PC-9 (cell line): ENCODE measurements around the gene TMEM238L.

Experiments
- CTCF ChIP-seq: fragments of 200-600 bp; sonication (generic); conservative IDR thresholded peaks from 2 replicates; pipeline ENCODE4 v1.6.1; 2017; ENCODE audit warnings: mixed run types, antibody characterized with exemption, mild to moderate bottlenecking, moderate library complexity
- EZH2 ChIP-seq: fragments of 200-600 bp; sonication (generic); IDR thresholded peaks from 2 replicates; pipeline ENCODE4 v1.8.0; 2017; ENCODE audit warnings: antibody characterized with exemption, low read depth

GRCh38 chr17:10789694-10790271, 14.1 kb downstream of the TMEM238L start:
- TF ChIP-seq CTCF (no peak), EZH2 (no peak)
